H1 (cell line): ENCODE results near the gene TMTC2.

ENCODE experiments used
- BACH1 ChIP-seq: IDR thresholded peaks from 2 replicates; pipeline ENCODE4 v1.6.1; 2012; ENCODE audit warnings: low read length, improper control_type of control experiment
- EP300 ChIP-seq, 2 experiments: IDR thresholded peaks; 1 replicate in 1 of 2; 2 replicates in 1 of 2; pipeline ENCODE4 v1.6.1; 2011 to 2012; ENCODE audit warnings: low read depth in 2 of 2, low read length in 2 of 2, mild to moderate bottlenecking in 2 of 2, borderline replicate concordance in 1 of 2, inconsistent platforms in 1 of 2, moderate library complexity in 1 of 2
- GABPA ChIP-seq: IDR thresholded peaks from 2 replicates; pipeline ENCODE4 v1.6.1; 2011; ENCODE audit warnings: mild to moderate bottlenecking, low read length, moderate library complexity, borderline replicate concordance; ENCODE audit not compliant: insufficient read depth
- JUN ChIP-seq: IDR thresholded peaks from 2 replicates; pipeline ENCODE4 v1.6.1; 2011; ENCODE audit warnings: low read depth, mild to moderate bottlenecking, improper control_type of control experiment, low read length
- POLR2A ChIP-seq, 2 experiments: IDR thresholded peaks; 1 replicate in 1 of 2; 2 replicates in 1 of 2; pipeline ENCODE4 v1.6.1; 2011; ENCODE audit warnings: low read depth in 2 of 2, low read length in 2 of 2, mild to moderate bottlenecking in 2 of 2; ENCODE audit errors: control extremely low read depth in 1 of 2
- POLR2AphosphoS5 ChIP-seq: IDR thresholded peaks from 2 replicates; pipeline ENCODE4 v1.6.1; 2011; ENCODE audit warnings: low read depth, low read length
- RNF2 ChIP-seq: fragments of 200-900, 300-1000 bp; sonication (generic); IDR thresholded peaks from 2 replicates; pipeline ENCODE4 v1.7.1; 2016; ENCODE audit warnings: borderline replicate concordance, low read depth, mild to moderate bottlenecking, antibody characterized with exemption, low read length; ENCODE audit not compliant: poor library complexity, severe bottlenecking; ENCODE audit errors: missing control alignments
- SIN3A ChIP-seq, 2 experiments: IDR thresholded peaks in 1 of 2; conservative IDR thresholded peaks in 1 of 2; 2 replicates each; pipeline ENCODE4 v1.6.1; 2011 to 2012; ENCODE audit warnings: low read length in 2 of 2, improper control_type of control experiment in 1 of 2, low read depth in 1 of 2, mild to moderate bottlenecking in 1 of 2
- TAF1 ChIP-seq: IDR thresholded peaks from 2 replicates; pipeline ENCODE4 v1.6.1; 2011; ENCODE audit warnings: mild to moderate bottlenecking, low read depth, low read length
- TF ChIP-seq, protein P1 (sequence below): IDR thresholded peaks from 2 replicates; pipeline ENCODE4 v1.6.1; 2011; ENCODE audit warnings: low read length, improper control_type of control experiment
- TF ChIP-seq, protein P2 (sequence below), 3 experiments: IDR thresholded peaks; 1 replicate in 2 of 3; 2 replicates in 1 of 3; pipeline versions ENCODE4 v1.5.1 to v1.6.1; 2011; ENCODE audit warnings: low read length in 3 of 3, mild to moderate bottlenecking in 3 of 3, inconsistent platforms in 2 of 3, low read depth in 1 of 3, moderate library complexity in 1 of 3; ENCODE audit not compliant: insufficient read depth in 1 of 3; ENCODE audit errors: control extremely low read depth in 1 of 3

DNA sequence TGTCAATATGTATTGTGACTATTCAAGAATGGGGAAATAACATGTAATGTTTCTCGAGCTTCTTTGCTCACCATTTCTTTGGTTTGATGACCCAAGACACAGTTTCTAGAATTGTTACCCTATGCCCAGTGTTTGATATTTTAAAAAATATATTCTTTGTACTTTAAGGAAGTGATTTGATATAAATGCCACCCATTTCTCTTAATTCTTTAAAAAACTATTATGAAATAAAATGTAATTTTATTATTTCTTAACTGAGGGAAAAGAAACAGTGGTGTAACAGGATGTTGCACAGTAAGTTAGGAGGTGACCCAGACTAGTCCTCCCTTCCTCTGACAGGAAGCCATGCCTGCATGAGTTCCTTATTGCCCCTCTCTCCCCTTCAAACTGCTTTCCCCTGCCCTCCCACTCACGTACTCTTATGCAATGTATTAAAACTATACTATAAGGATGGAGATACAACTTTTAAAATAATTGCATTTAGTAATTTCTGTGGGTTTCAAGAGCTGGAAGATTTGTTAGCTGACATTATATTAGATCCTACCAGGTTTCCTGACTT is 279.4 kb downstream of the TMTC2 start:
- TF ChIP-seq, protein P1, sequence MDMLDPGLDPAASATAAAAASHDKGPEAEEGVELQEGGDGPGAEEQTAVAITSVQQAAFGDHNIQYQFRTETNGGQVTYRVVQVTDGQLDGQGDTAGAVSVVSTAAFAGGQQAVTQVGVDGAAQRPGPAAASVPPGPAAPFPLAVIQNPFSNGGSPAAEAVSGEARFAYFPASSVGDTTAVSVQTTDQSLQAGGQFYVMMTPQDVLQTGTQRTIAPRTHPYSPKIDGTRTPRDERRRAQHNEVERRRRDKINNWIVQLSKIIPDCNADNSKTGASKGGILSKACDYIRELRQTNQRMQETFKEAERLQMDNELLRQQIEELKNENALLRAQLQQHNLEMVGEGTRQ = no peak
- TF ChIP-seq RNF2 (no peak), POLR2A (IDR thresholded peaks at IDR 0.05; ENCODE audit: control extremely low read depth in 1 of 2, low read depth in 2 of 2, low read length in 2 of 2) (no peak), JUN (no peak), GABPA (no peak), EP300 (IDR thresholded peaks at IDR 0.05; ENCODE audit: borderline replicate concordance in 1 of 2, low read depth in 2 of 2, low read length in 2 of 2) (no peak), SIN3A (conservative IDR thresholded peaks at IDR 0.05 in 1 of 2, IDR thresholded peaks at IDR 0.05 in 1 of 2; ENCODE audit: low read depth in 1 of 2, low read length in 2 of 2) (no peak), BACH1 (no peak), TAF1 (no peak), POLR2AphosphoS5 (no peak)
- TF ChIP-seq, protein P2, sequence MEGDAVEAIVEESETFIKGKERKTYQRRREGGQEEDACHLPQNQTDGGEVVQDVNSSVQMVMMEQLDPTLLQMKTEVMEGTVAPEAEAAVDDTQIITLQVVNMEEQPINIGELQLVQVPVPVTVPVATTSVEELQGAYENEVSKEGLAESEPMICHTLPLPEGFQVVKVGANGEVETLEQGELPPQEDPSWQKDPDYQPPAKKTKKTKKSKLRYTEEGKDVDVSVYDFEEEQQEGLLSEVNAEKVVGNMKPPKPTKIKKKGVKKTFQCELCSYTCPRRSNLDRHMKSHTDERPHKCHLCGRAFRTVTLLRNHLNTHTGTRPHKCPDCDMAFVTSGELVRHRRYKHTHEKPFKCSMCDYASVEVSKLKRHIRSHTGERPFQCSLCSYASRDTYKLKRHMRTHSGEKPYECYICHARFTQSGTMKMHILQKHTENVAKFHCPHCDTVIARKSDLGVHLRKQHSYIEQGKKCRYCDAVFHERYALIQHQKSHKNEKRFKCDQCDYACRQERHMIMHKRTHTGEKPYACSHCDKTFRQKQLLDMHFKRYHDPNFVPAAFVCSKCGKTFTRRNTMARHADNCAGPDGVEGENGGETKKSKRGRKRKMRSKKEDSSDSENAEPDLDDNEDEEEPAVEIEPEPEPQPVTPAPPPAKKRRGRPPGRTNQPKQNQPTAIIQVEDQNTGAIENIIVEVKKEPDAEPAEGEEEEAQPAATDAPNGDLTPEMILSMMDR (IDR thresholded peaks at IDR 0.05; ENCODE audit: control extremely low read depth in 1 of 3, insufficient read depth in 1 of 3, low read depth in 1 of 3, low read length in 3 of 3) = no peak
